Tibial nerve (tissue), 3 donors: ENCODE measurements around the gene ADIPOQ.
"Not testable (repeated sequence)": the region's sequence is repeated elsewhere in the genome, so short reads cannot be mapped to it uniquely, and the experiment has no call there.

Source experiments
- POLR2A ChIP-seq, 2 donors: fragments of 450-650 bp; IDR thresholded peaks; one replicate each; pipeline ENCODE4 v1.6.1; 2017; ENCODE audit warnings: antibody characterized with exemption in 2 of 2, mild to moderate bottlenecking in 2 of 2, moderate library complexity in 2 of 2
- TF ChIP-seq, protein P1 (sequence below), 5 experiments: fragments of 200-600 bp in 3 of 5; fragments of 450-650 bp in 2 of 5; sonication (generic) in 3 of 5; IDR thresholded peaks; one replicate each; pipeline ENCODE4 v1.5.1; 2016 to 2019; ENCODE audit warnings: antibody characterized with exemption in 5 of 5, mild to moderate bottlenecking in 3 of 5, moderate library complexity in 2 of 5

DNA sequence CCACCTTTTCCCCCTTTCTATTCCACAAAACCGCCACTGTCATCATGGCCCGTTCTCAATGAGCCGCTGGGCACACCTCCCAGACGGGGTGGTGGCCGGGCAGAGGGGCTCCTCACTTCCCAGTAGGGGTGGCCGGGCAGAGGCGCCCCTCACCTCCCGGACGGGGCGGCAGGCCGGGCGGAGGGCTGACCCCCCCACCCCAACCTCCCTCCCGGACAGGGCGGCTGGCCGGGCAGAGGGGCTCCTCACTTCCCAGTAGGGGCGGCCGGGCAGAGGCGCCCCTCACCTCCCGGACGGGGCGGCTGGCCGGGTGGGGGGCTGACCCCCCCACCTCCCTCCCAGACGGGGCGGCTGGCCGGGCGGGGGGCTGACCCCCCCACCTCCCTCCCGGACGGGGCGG lies 31.2 kb upstream of the ADIPOQ start:
- TF ChIP-seq, protein P1, sequence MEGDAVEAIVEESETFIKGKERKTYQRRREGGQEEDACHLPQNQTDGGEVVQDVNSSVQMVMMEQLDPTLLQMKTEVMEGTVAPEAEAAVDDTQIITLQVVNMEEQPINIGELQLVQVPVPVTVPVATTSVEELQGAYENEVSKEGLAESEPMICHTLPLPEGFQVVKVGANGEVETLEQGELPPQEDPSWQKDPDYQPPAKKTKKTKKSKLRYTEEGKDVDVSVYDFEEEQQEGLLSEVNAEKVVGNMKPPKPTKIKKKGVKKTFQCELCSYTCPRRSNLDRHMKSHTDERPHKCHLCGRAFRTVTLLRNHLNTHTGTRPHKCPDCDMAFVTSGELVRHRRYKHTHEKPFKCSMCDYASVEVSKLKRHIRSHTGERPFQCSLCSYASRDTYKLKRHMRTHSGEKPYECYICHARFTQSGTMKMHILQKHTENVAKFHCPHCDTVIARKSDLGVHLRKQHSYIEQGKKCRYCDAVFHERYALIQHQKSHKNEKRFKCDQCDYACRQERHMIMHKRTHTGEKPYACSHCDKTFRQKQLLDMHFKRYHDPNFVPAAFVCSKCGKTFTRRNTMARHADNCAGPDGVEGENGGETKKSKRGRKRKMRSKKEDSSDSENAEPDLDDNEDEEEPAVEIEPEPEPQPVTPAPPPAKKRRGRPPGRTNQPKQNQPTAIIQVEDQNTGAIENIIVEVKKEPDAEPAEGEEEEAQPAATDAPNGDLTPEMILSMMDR (IDR thresholded peaks at IDR 0.05): not testable (repeated sequence)
- TF ChIP-seq POLR2A (IDR thresholded peaks at IDR 0.05): not testable (repeated sequence)
